GM12874 (cell line): ENCODE results near the gene NCKAP1.

Experiments
- TF ChIP-seq, protein P1 (sequence below): IDR thresholded peaks from 2 replicates; pipeline ENCODE4 v1.5.1; 2011; ENCODE audit warnings: low read depth, mild to moderate bottlenecking, control low read depth, low read length, moderate library complexity; ENCODE audit not compliant: insufficient read depth

NCKAP1 gene

GRCh38 chr2:182916417-182916816 is 121.8 kb downstream of the NCKAP1 start:
- TF ChIP-seq, protein P1, sequence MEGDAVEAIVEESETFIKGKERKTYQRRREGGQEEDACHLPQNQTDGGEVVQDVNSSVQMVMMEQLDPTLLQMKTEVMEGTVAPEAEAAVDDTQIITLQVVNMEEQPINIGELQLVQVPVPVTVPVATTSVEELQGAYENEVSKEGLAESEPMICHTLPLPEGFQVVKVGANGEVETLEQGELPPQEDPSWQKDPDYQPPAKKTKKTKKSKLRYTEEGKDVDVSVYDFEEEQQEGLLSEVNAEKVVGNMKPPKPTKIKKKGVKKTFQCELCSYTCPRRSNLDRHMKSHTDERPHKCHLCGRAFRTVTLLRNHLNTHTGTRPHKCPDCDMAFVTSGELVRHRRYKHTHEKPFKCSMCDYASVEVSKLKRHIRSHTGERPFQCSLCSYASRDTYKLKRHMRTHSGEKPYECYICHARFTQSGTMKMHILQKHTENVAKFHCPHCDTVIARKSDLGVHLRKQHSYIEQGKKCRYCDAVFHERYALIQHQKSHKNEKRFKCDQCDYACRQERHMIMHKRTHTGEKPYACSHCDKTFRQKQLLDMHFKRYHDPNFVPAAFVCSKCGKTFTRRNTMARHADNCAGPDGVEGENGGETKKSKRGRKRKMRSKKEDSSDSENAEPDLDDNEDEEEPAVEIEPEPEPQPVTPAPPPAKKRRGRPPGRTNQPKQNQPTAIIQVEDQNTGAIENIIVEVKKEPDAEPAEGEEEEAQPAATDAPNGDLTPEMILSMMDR = no peak

GRCh38 chr2:182915369-182916326 is 122.6 kb downstream of the NCKAP1 start:
- TF ChIP-seq, protein P1 = no peak

GRCh38 chr2:182914852-182915251 is 123.4 kb downstream of the NCKAP1 start:
- TF ChIP-seq, protein P1 = no peak

- TF ChIP-seq, protein P1 = no peak
Observed at GRCh38 chr2:182913064-182913463, 125.2 kb downstream of the NCKAP1 start.

GRCh38 chr2:182912518-182912915 is 125.7 kb downstream of the NCKAP1 start:
- TF ChIP-seq, protein P1 = no peak

- TF ChIP-seq, protein P1 = no peak
Observed at GRCh38 chr2:182911813-182912517, 126.3 kb downstream of the NCKAP1 start.

DNA sequence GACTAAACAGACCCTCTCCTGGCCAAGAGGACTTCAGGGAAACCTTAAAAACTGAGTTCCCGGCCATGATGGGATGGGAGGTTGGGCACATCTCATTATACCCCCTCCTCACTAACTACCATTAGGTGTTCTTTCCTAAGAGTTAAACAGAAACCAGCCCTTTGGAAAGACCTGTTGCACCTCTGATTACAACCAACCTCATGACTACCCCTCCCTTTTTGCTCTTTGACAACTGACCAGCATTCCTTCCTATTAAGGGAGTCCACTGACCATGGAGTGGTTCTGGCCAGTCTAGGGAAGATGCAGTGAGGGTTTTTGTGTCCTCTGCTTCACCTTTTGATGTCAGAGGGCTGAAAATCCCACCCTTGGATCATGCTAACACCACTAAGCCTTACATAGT is 127.3 kb downstream of the NCKAP1 start:
- TF ChIP-seq, protein P1 = no peak
